Right atrium auricular region (tissue), 2 donors: Measurements from ENCODE around the gene CDC42. TPM values are rescaled to one million over a fixed set of nuclear protein-coding genes. Genes with fewer than 3 reads are reported as not detected.

Experiments
- DNase-seq: peaks from one replicate; pipeline ENCODE4 v3.0.0-alpha.2; 2019; ENCODE audit warnings: low spot score
- H3K27ac ChIP-seq, 2 donors: fragments of 200-600 bp; sonication (generic); 1 replicate in 1 of 2; 2 replicates in 1 of 2; pipeline ENCODE4 v1.5.1; 2016 to 2019
- H3K27me3 ChIP-seq, 2 donors: fragments of 200-600 bp; sonication (generic); one replicate each; pipeline versions ENCODE4 v1.5.1 to v1.6.0; 2017 to 2019
- H3K36me3 ChIP-seq: fragments of 200-600 bp; sonication (generic); one replicate; pipeline ENCODE4 v1.5.1; 2016
- H3K4me1 ChIP-seq, 2 donors: fragments of 200-600 bp; sonication (generic); one replicate each; pipeline versions ENCODE4 v1.5.1 to v1.6.0; 2017 to 2019
- H3K4me3 ChIP-seq, 2 donors: fragments of 200-600 bp; sonication (generic); 1 replicate in 1 of 2; 2 replicates in 1 of 2; pipeline ENCODE4 v1.5.1; 2017 to 2019; ENCODE audit warnings: mild to moderate bottlenecking in 1 of 2, moderate library complexity in 1 of 2
- H3K9me3 ChIP-seq, 2 donors: fragments of 200-600 bp; sonication (generic); one replicate each; pipeline ENCODE4 v1.5.1; 2019
- CTCF ChIP-seq, 2 donors: fragments of 200-600 bp; sonication (generic); IDR thresholded peaks; one replicate each; pipeline ENCODE4 v1.5.1; 2019; ENCODE audit warnings: antibody characterized with exemption in 2 of 2
- total RNA-seq, 2 donors: library from RNA; depleted of rRNA; stranded (reverse); fragments of >200 nt; gene quantifications; one replicate each; pipeline ENCODE4 v1.1.0, GENCODE V29; 2016

The CDC42 gene
- total RNA-seq, 2 donors from 2014 or later = 144 to 147 TPM

DNA sequence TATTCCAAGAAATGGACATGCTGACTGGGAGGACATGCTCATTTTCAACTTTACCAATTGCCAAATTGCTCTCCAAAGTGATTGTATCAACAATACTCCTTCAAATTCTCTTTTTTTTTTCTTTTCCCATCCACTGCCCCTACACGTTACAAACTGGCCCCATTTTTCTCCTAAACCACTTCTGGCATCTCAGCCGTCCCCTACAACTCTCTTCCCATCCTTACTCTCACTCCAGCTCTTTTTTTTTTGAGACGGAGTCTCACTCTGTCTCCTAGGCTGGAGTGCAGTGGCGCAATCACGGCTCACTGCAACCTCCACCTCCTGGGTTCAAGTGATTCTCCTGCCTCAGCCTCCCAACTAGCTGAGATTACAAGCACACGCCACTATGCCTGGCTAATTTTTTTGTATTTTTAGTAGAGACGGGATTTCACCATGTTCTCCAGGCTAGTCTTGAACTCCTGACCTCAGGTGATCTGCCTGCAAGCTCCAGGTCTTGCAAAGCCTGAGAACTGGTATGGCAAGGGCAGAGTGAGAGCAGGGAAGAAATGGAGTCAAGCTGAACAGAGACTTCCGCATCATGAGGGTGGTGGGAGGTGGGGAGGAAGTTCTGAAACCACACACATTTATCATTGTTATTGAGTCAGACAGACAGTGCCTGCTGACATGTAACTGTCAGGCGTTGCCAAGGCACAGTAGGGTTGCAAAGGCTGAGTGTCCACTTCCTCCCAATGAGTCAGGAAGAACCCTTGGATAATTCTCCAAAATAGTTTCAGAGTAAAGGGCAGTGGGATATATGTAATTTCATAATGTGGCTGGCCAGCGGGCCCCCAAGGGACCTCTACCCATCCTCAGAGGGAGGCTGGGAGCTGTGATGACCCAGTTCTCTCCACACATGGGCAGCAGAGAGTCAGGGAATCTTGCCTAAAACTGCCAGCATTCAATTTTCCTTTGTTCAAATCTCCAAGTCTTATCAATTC, 33.6 kb upstream of the CDC42 start:
- H3K4me3 ChIP-seq = no peak overlapping the region
- peak; percentile 66 for DNase-seq
- peak overlapping the region in 1 of 2 donors; percentile 16 for H3K27ac ChIP-seq
- no peaks in the 10 kb centered on the region for H3K4me1 ChIP-seq
- no peaks in the 10 kb centered on the region for H3K36me3 ChIP-seq
- TF ChIP-seq CTCF (IDR thresholded peaks at IDR 0.05) = no peak
- no peaks in the 10 kb centered on the region for H3K27me3 ChIP-seq
- H3K9me3 ChIP-seq = no peaks in the 10 kb centered on the region

DNA sequence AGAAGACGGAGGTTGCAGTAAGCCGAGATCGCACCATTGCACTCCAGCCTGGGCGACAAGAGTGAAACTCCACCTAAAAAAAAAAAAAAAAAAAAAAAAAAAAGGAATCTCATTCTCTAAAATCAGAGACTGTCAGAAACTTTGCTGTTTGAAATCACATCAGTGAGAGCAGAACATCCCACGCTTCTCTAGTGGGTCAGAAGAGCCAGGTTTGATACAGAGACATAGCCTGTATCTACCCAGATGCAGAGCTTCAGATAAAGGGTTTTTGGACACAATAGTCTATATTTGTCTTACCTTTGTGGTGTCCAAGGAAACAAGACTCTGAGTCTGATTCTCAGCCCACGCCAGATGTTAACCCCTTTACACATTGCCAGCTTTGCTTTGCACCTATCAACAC, 31.4 kb upstream of the CDC42 start:
- no peaks in the 10 kb centered on the region for H3K27me3 ChIP-seq
- no peak for DNase-seq
- H3K4me3 ChIP-seq = no peak overlapping the region
- peaks cover 0 to 9% of the 10 kb centered on the region in 2 donors for H3K4me1 ChIP-seq
- no peaks in the 10 kb centered on the region for H3K9me3 ChIP-seq
- TF ChIP-seq CTCF (IDR thresholded peaks at IDR 0.05) = no peak
- no peak overlapping the region for H3K27ac ChIP-seq
- no peaks in the 10 kb centered on the region for H3K36me3 ChIP-seq

- Histone ChIP-seq H3K4me3 (peak overlapping the region; percentile 83 to 98), H3K27ac (peak overlapping the region; percentile 96 to 99), H3K36me3 (no peaks in the 10 kb centered on the region), H3K27me3 (no peaks in the 10 kb centered on the region), H3K4me1 (peaks cover 0 to 15% of the 10 kb centered on the region in 2 donors), H3K9me3 (no peaks in the 10 kb centered on the region)
- peak in 1 of 2 donors; percentile 24 for TF ChIP-seq CTCF (IDR thresholded peaks at IDR 0.05)
- peak; percentile 81 for DNase-seq
These were observed 27.8 kb upstream of the CDC42 start for GRCh38 chr1:22024485-22025367.

DNA sequence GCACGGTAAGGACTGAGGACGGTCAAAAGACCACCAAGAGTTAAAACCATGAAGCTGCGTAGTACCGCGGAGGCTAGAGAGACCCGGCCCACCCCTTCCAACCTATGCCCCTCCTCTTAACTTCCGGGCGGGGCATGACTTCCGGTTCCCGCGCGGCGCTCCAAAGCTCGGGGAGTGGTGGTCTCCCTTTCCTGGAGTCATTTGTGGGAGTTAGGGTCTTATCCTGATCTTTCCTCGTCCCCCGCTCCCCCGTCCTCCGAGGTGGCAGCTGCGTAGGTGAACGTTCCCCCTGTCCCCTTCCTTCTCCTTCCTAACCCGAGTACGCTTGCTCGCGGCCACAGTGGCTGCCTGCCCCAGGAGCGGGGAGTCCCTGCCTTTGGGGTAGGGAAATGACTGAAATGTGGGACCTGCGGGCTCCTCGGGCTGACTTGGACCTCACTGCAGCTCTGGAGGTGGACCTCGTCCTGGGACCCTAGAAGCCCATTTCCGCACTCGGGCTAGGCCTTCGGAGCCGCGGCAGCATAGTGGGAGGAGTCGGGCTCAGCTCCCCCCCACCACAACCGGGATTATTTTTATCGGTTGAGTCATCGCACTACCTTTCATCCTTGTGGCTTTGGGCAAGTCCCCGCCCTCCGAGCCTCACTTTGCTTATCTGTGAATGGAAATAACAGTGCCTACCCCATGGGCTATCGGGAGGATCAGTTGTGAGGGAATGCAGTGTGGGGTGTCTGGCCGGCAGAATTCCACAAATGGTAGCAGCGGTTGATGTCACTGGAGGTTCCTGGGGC, 26.9 kb upstream of the CDC42 start:
- TF ChIP-seq CTCF (IDR thresholded peaks at IDR 0.05) = no peak
- Histone ChIP-seq H3K9me3 (no peaks in the 10 kb centered on the region), H3K4me1 (peaks cover 0 to 15% of the 10 kb centered on the region in 2 donors)

GRCh38 chr1:22026924-22027289, 25.6 kb upstream of the CDC42 start:
- Histone ChIP-seq H3K36me3 (peaks cover 3% of the 10 kb centered on the region), H3K4me3 (no peak overlapping the region), H3K4me1 (peaks cover 0 to 20% of the 10 kb centered on the region in 2 donors), H3K27me3 (no peaks in the 10 kb centered on the region), H3K9me3 (no peaks in the 10 kb centered on the region), H3K27ac (no peak overlapping the region)
- TF ChIP-seq CTCF (IDR thresholded peaks at IDR 0.05) = no peak
- DNase-seq = no peak

More for the DNA sequence above, 26.9 kb upstream of the CDC42 start:
- H3K4me3 ChIP-seq = peak overlapping the region; percentile 83 to 98
- peak overlapping the region; percentile 96 to 99 for H3K27ac ChIP-seq
- H3K36me3 ChIP-seq = peaks cover 2% of the 10 kb centered on the region
- peak; percentile 86 for DNase-seq
- no peaks in the 10 kb centered on the region for H3K27me3 ChIP-seq
